ENCODE results near the gene CRYBG3. TPM values are rescaled to one million over a fixed set of nuclear protein-coding genes. Genes with fewer than 3 reads are reported as not detected.

The CRYBG3 gene
- total and polyA plus RNA-seq, 4 donors: 3.8 to 64.0 (median 15.3) TPM

DNA sequence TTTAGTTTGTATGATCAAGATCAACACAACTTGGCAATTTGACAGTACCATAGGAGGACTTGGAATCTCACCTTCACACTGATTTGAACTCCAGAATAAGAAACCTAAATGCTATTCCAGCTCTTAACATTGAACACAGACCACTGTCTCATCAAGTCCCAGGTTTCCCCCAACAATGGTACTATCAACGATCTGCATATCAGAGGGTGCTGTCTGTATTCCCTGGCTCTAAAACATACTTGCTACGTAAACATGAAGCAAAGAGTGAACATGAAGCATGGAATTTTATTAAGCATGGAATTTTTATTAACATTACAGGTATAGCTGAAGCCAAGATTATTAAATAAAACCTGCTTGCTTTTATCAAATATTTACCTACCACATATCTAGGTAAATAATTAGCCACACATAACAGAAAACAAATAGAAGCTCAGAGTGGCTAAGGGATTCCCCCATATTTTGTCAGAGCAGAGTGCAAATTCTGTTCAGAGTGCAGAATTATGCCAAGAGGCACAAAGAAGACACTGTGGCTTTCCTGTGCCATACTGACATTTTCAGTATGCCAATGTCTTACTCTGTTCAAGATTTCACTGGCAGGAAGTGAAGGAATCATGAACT is 172.6 kb downstream of the CRYBG3 start:
- TF ChIP-seq, protein P1, sequence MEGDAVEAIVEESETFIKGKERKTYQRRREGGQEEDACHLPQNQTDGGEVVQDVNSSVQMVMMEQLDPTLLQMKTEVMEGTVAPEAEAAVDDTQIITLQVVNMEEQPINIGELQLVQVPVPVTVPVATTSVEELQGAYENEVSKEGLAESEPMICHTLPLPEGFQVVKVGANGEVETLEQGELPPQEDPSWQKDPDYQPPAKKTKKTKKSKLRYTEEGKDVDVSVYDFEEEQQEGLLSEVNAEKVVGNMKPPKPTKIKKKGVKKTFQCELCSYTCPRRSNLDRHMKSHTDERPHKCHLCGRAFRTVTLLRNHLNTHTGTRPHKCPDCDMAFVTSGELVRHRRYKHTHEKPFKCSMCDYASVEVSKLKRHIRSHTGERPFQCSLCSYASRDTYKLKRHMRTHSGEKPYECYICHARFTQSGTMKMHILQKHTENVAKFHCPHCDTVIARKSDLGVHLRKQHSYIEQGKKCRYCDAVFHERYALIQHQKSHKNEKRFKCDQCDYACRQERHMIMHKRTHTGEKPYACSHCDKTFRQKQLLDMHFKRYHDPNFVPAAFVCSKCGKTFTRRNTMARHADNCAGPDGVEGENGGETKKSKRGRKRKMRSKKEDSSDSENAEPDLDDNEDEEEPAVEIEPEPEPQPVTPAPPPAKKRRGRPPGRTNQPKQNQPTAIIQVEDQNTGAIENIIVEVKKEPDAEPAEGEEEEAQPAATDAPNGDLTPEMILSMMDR (IDR thresholded peaks at IDR 0.05; ENCODE audit: control extremely low read depth, extremely low read depth): no peak
- Histone ChIP-seq H3K27ac (ENCODE audit: low read depth in 1 of 2, low read length in 1 of 2) (no peak overlapping the region), H3K4me3 (no peak overlapping the region), H3K4me1 (ENCODE audit: control insufficient read depth in 5 of 5, insufficient read depth in 5 of 5, low read length in 5 of 5) (peaks cover 0 to 15% (median 0%) of the 10 kb centered on the region in 5 donors), H3K27me3 (ENCODE audit: control insufficient read depth in 3 of 3, insufficient read depth in 3 of 3, low read length in 2 of 3) (no peaks in the 10 kb centered on the region), H3K9ac (ENCODE audit: insufficient read depth in 1 of 2, low read length in 2 of 2) (no peak overlapping the region), H3K36me3 (ENCODE audit: control insufficient read depth in 4 of 4, insufficient read depth in 4 of 4, low read length in 4 of 4) (no peaks in the 10 kb centered on the region), H3K9me3 (ENCODE audit: control insufficient read depth in 4 of 4, insufficient read depth in 3 of 4, low read length in 3 of 4) (no peaks in the 10 kb centered on the region)
- no peak for DNase-seq
- ATAC-seq (ENCODE audit: insufficient read depth, low FRiP score): no peak
- WGBS, 2 donors: 75 to 93% methylated on average over 2 of the region's 2 CpGs

Other genes with a start within 250 kb of the CRYBG3 start
- gene ARL6, start 57.3 kb upstream of the CRYBG3 start, total RNA-seq: 10 to 100 TPM; 11.1 to 20.8 TPM
- gene ARL6, start 57.3 kb upstream of the CRYBG3 start, polyA plus RNA-seq: 1 to 10 TPM; 3.3 to 4.9 TPM
- 10 to 100 TPM; 26.8 to 41.3 TPM for gene RIOX2, start 150.4 kb downstream of the CRYBG3 start, total RNA-seq
- 10 to 100 TPM; 16.3 to 17.6 TPM for gene RIOX2, start 150.4 kb downstream of the CRYBG3 start, polyA plus RNA-seq
- gene GABRR3, start 213.3 kb downstream of the CRYBG3 start, total RNA-seq: under 1 TPM in 1 of 2 donors, not detected in 1; 0.09 TPM
- gene GABRR3, start 213.3 kb downstream of the CRYBG3 start, polyA plus RNA-seq: not detected